T-helper 2 cell (primary cell): Measurements from ENCODE around the gene ZCCHC2.

ENCODE experiments used
- DNase-seq, 5 experiments: peaks; one replicate each; pipeline versions ENCODE4 v3.0.0 to v3.0.0-alpha.2; 2012 to 2022

The ZCCHC2 gene

DNA sequence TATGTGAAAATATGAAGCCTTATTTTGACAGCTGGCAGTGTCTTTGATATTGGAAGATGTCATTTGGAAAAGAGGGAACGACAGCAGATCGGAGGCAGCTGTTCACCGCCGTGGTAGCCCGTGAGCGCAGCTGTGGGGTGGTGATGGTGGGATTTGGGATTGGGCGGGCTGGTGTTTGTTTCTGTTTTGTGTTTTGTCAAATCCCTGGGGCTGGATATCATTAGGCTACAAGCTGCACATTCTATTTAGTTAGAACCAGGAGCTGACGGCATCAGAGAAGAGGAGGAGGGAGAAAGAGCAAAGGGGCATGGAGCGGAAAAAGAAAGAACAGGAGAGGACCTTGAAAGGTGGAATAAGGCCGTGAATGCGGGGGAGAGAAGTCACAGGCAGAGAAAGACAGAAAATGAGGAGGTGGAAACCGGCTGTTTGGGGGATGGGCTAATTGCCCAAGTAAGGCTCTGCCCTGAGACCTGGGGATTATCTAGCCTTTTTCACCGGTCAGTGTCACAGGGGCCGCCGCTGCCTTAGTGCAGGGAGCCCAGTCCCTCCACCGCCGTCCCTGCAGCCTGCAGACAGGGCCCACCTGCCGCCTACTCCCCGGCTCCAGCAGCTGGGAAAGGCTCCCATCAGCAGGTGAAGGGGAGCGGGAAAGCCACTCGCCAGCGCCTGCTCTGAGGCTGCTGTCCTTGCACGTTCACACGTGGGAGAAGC, 88.0 kb downstream of the ZCCHC2 start:
- DNase-seq, result no peak

DNA sequence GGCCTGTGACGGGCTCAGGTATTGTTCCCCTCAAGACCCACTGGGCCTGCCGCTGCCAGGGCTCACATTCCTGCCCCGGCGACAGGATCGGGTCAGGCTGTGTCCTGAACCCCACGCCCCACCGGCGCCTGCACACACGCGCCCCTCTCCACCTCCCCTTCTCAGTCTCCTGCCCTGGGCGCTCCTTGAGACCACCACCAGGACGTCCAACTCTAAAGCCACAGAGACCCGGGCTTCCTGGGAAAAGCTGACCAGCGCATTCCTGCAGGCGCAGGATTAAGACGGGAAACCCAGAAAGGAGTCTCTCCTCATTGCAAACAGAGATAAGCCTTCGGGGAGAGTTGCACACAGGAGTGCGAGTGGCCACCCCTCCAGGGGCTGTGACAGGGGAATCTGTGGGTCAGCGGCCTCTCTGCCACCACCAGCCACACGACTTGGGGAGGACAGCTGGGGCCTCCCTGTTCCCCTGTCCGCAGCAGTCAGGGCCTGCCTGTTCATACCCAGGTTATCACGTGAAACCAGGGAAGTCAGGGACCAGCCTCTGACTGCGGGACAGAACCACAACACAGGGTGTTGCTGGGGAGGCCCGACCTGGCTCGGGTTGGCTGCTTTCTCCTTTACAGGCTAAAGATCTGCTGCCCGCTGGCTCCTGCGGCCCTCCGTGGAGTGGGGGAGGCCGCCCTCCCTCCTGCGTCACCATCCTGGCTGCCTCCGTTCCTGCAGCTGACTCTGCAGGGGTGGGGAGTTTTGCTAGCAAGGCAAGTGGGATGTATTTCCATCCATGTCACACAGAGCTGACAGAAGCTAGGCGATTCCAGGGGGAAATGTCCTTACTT, 88.8 kb downstream of the ZCCHC2 start:
- DNase-seq, result no peak

DNA sequence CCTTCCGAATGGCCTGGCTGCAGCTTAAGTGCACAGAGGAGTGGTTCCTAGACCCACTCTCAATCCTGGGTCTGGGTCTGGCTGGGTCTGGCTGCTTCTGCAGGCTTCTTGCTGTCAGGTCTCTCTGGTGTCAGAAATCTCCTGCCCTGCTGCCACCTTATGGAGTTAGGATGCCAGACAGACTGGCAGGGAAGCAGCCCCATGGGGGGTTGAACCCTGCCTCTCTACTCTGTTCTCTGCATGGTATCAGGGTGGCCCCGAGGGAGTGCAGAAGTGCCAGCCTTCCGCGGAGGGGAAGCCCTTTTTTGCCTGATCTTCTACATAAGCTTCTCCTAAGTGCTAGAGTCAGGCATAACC, 89.4 kb downstream of the ZCCHC2 start:
- no peak for DNase-seq

DNA sequence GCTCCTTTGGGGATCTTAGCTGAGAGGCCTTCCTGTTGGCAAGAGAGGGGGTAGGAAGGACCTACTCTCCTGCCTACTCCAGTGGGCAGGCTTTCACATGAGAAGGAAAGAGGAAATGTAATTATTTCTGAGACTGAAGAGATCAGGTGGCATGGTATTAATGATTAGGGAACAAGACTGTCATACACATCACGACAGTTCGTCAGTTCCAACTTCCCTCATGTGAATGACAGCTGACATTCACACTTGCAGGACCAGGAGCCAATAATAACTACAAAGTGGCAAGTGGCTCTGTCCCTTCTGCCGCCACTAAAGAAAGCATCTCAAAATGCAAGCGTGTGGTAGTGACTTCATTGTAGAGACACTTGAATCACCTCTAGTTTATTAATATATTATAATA, 90.0 kb downstream of the ZCCHC2 start:
- no peak for DNase-seq

DNA sequence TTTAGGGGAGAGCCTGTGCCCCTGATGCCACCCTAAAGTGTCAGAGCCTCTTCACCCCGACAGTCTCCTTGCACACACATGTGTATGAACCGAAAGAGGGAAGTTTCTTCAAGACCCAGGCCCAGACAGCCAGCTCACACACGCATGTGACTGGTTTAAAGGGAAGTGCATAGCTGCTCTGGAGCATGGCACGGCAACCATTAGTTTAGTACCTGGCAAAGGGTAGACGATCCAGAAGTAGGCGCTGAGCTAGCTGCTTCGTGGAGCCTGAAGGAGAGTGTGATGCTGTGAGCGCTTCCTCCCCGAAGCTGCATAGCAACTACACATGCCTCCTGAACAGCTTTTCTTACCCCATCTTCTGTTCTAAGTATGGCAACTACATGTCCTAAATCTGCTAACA, 91.7 kb downstream of the ZCCHC2 start:
- DNase-seq, result no peak

DNA sequence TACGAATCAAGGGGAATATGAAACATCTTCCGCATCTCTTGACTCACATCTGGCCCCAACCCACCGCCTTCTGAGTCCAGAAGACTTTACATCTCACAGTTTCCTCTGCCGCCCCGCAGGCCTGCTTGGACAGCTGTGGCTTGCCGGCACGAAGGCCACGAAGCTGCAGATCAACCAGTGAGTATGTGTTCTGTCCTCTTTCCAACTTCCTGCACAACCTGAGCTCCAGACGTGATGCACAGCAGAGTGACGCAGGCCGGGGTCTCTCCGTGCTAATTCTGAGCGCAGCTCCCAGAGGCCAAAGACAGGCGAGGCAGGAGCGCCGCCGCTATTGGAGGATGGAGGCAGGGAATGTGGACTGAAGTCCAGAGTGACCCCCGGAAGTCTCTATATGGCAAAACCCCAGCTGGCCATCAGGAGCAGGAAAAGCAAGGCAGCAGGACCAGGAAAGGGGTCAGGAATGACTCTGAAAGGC, 93.5 kb downstream of the ZCCHC2 start:
- DNase-seq, result no peak

DNA sequence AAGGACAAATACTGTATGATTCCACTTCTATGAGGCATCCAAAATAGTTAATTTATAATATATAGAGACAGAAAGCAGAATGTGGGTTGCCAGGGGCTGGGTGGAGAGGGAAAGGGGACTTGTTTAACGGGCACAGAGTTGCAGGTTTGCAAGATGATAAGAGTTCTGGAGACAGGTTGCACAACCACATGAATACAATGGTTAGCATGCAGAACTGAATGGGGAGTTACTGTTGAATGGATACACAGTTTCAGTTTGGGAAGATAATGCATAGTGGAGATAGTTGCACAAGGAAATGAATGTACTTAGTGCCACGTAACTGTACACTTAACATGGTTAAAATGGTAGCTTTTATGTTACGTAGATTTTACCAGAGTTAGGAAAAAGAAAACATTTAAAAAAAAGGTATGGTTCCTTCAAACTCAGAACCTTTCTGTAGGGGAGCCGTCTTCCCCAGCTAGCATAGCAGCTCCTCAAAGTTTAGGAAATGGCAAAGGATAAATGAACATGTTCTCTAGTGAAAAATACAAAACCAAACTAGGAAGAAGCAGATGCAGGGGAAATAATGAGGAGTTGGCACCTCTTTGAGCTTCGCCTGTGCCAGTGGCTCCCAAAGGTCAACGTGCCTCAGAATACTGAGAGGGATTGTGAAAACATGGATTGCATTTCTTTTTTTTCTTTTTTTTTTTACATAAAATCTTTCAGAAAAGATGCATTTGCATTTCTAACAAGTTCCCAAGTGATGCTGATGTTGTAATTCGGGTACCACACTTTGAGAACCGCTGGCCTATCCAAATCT, 95.2 kb downstream of the ZCCHC2 start:
- DNase-seq, result no peak

DNA sequence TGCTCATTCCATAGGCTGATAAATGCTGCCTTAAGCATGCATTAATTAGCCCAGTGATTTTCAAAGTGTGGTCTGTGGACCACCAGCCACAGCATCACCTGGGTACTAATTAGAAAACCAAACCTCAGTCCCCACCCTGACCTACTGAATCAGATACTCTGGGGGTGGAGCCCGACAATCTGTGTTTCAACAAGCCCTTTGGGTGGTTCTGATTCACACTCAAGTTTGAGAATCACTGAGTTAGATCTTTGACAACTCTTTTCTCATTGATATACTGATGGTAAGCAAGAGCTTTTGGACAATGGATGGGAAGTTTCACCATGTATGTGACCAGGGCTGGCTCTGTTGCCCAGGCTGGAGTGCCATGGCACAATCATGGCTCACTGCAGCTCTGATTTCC, 95.9 kb downstream of the ZCCHC2 start:
- DNase-seq, result no peak

DNA sequence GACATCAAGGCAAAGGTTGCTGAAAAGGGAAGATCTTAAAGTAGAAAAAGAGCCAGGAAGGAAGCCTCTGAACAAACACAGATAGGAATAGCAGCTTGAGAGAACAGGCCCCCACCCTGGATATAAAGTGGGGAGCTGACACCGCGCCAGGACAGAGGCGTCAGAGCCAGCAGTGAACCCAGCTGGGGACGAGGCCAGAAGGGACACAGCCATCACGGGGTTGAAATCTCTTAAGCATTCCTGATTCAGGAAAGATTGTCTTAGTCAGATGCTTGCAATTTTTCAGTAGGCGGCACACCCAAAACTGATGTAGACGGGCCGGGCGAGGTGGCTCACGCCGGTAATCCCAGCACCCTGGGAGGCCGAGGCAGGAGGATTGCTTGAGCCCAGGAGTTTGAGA, 98.7 kb downstream of the ZCCHC2 start:
- DNase-seq, result no peak

DNA sequence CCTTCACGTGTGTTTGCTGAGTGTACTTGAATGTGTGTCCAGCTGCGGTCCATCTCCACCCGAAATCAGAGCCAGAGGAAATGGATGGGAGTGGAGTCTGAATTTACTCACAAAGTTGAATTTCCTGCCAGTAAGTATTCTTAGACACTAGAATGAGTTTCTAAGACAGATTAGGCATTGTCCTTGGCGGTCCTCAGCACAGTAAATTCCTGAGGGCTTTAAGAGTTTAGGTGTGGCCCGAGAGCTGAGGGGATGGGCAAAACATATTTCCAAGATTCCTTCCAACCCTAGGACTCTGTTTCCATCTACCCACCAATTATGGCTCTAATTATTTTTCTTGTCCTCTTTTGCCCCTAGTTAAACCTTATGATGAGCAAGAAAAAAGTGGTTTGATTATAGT, 102.2 kb downstream of the ZCCHC2 start:
- DNase-seq, result no peak
